GM21825 (cell line): Measurements from ENCODE around the gene FAM135A.
"Not testable (repeated sequence)": the region's sequence is repeated elsewhere in the genome, so short reads cannot be mapped to it uniquely, and the experiment has no call there.

ENCODE experiments used
- ATAC-seq: cut with Tn5 transposase; IDR thresholded peaks from one replicate; pipeline ENCODE4 v1.9.1; 2021; ENCODE audit warnings: mild to moderate bottlenecking, moderate library complexity; ENCODE audit not compliant: unreplicated experiment

FAM135A gene

GRCh38 chr6:70607371-70607770 lies 194.1 kb downstream of the FAM135A start:
- ATAC-seq = not testable (repeated sequence)

DNA sequence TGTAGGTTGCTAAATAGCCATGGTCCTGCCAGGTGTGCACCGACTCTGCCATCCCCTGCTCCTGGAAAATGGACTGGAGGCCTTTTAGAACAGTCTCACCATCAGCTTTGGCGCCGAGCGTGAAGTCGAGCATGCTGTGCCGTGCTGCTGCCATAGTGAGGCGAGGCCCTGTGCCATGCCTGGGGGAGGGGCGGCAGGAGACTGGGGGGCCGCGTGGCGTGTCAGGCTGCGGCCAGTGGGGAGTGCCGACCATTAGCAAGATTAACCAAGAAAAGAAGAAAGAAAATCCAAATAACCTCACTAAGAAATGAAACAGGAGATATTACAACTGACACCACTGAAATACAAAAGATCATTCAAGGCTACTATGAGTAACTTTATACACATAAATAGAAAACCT lies 195.9 kb downstream of the FAM135A start:
- not testable (repeated sequence) for ATAC-seq
